GM12878 (cell line): Measurements from ENCODE around the gene RARS1. TPM values are rescaled to one million over a fixed set of nuclear protein-coding genes. Genes with fewer than 3 reads are reported as not detected.

Experiments used
- ATAC-seq: fragments of 200-7000 bp; cut with Tn5 transposase; 3 replicates; pipeline ENCODE4 v1.9.1; 2020; ENCODE audit warnings: mild to moderate bottlenecking, moderate library complexity
- BruUV-seq: library from RNA; stranded (reverse); fragments of 400-500 nt; replicated peaks from 2 replicates; lab custom pipeline; 2021; lab: Mats Ljungman, UMichigan
- CTCF ChIA-PET: fragments of 300-600 bp; sonication (Branson Sonifier 250); formaldehyde crosslinking; extraction: SDS; loops from one replicate; lab custom pipeline; 2021; ENCODE audit warnings: inconsistent platforms; lab: Yijun Ruan, JAX
- POLR2A ChIA-PET: fragments of 350-600 bp; formaldehyde crosslinking; extraction: SDS; loops from one replicate; lab custom pipeline; 2021; ENCODE audit warnings: inconsistent platforms; lab: Charles Lee
- RAD21 ChIA-PET: fragments of 300-600 bp; sonication (Branson Sonifier 250); formaldehyde crosslinking; loops from one replicate; lab custom pipeline; 2023; ENCODE audit warnings: antibody characterized with exemption; ENCODE audit not compliant: unreplicated experiment; lab: Charles Lee
- SMC1A ChIA-PET: fragments of 300-600 bp; sonication (Branson Sonifier 250); formaldehyde crosslinking; loops from one replicate; lab custom pipeline; 2023; ENCODE audit not compliant: unreplicated experiment, uncharacterized antibody; lab: Charles Lee
- DNase-seq: peaks from one replicate; pipeline ENCODE4 v3.0.0-alpha.2; 2011; ENCODE audit warnings: low read depth, low spot score
- FAIRE-seq: peaks from 3 replicates; lab custom pipeline; 2011; peaks lifted over from hg19 to GRCh38; lab: Jason Lieb, UNC
- H2AFZ ChIP-seq: 2 replicates; pipeline ENCODE4 v1.6.0; 2011; ENCODE audit warnings: low read depth, low read length, control low read depth; ENCODE audit not compliant: control insufficient read depth
- H3K27ac ChIP-seq: 2 replicates; pipeline ENCODE4 v1.5.1; 2011; ENCODE audit warnings: control low read depth; ENCODE audit not compliant: control insufficient read depth, insufficient read depth
- H3K27me3 ChIP-seq, 2 experiments: replicated peaks in 1 of 2; 2 replicates each; pipeline versions ENCODE4 v1.6.0 to v1.6.1; 2011; ENCODE audit warnings: low read length in 1 of 2; ENCODE audit not compliant: control insufficient read depth in 2 of 2, insufficient read depth in 2 of 2
- H3K36me3 ChIP-seq, 2 experiments: 2 replicates each; pipeline ENCODE4 v1.5.1; 2011; ENCODE audit warnings: low read length in 1 of 2; ENCODE audit not compliant: control insufficient read depth in 2 of 2, insufficient read depth in 2 of 2
- H3K4me1 ChIP-seq: 2 replicates; pipeline ENCODE4 v1.6.1; 2011; ENCODE audit warnings: mild to moderate bottlenecking, low read length, moderate library complexity, mixed read lengths; ENCODE audit not compliant: control insufficient read depth, insufficient read depth
- H3K4me2 ChIP-seq: 2 replicates; pipeline ENCODE4 v1.6.0; 2011; ENCODE audit warnings: control low read depth; ENCODE audit not compliant: control insufficient read depth, insufficient read depth
- H3K4me3 ChIP-seq: fragments of 200-600 bp; sonication (generic); 2 replicates; pipeline ENCODE4 v1.5.1; 2016
- H3K79me2 ChIP-seq: 2 replicates; pipeline ENCODE4 v1.6.0; 2011; ENCODE audit warnings: low read length; ENCODE audit not compliant: control insufficient read depth, insufficient read depth
- H3K9ac ChIP-seq: 2 replicates; pipeline ENCODE4 v1.8.0; 2011; ENCODE audit warnings: low read length, control low read depth, mixed read lengths; ENCODE audit not compliant: control insufficient read depth, insufficient read depth
- H3K9me3 ChIP-seq: replicated peaks from 3 replicates; pipeline ENCODE4 v1.5.1; 2011; ENCODE audit warnings: mild to moderate bottlenecking, low read length; ENCODE audit not compliant: control insufficient read depth, insufficient read depth
- H4K20me1 ChIP-seq: 2 replicates; pipeline ENCODE4 v1.6.0; 2011; ENCODE audit not compliant: control insufficient read depth, insufficient read depth
- BACH1 ChIP-seq: fragments of 450-650 bp; IDR thresholded peaks from 2 replicates; pipeline ENCODE4 v1.6.1; 2017; ENCODE audit warnings: mild to moderate bottlenecking, borderline replicate concordance
- SUZ12 ChIP-seq: fragments of 200-600 bp; sonication (generic); IDR thresholded peaks from one replicate; pipeline ENCODE4 v1.6.1; 2018; ENCODE audit warnings: antibody characterized with exemption, mild to moderate bottlenecking; ENCODE audit not compliant: unreplicated experiment
- ZNF24 ChIP-seq: fragments of 450-650 bp; IDR thresholded peaks from 2 replicates; pipeline ENCODE4 v1.6.1; 2017; ENCODE audit warnings: antibody characterized with exemption, mild to moderate bottlenecking
- ZZZ3 ChIP-seq: IDR thresholded peaks from 2 replicates; pipeline ENCODE4 v1.6.1; 2011; ENCODE audit warnings: low read depth; ENCODE audit not compliant: control insufficient read depth, insufficient read length
- WGBS: methylation state at CpG from one replicate; pipeline ENCODE4 v1.1.6; 2016; ENCODE audit warnings: low lambda C conversion rate; ENCODE audit not compliant: insufficient replicate concordance, insufficient coverage; ENCODE audit errors: missing lambda C conversion rate; 5-methylcytosine and 5-hydroxymethylcytosine counted together
- in situ Hi-C: fragments of 300-500 bp; cut with MboI; formaldehyde crosslinking; loops from 9 replicates; pipeline ENCODE4 v1.14.3; 2018; ENCODE audit warnings: mixed read lengths
- intact Hi-C: fragments of 100-400 bp; cut with micrococcal nuclease; formaldehyde crosslinking; loops from one replicate; pipeline ENCODE4 v1.14.2; 2022; ENCODE audit not compliant: unreplicated experiment
- polyA plus RNA-seq, 11 experiments: library from polyadenylated mRNA; depleted of rRNA in 4 of 11; unstranded in 6 of 11; stranded (reverse) in 5 of 11; fragments of >200 nt; fragmentation: Nextera tagmentation in 4 of 11; fragmentation: Illumina TruSeq in 1 of 11; extraction: Ambion mirVana in 4 of 11; extraction: Trizol in 1 of 11; gene quantifications; 1 replicate in 1 of 11; 2 replicates in 10 of 11; pipeline versions ENCODE4 v1.2.1 to v1.2.3, GENCODE V29; 2011 to 2016; ENCODE audit warnings: inconsistent platforms in 2 of 11, missing spikeins in 2 of 11, low read depth in 1 of 11
- total RNA-seq, 4 experiments: library from RNA; depleted of rRNA in 3 of 4; stranded (reverse); fragments of >200 nt in 3 of 4; fragmentation: Illumina TruSeq in 1 of 4; extraction: Trizol in 1 of 4; gene quantifications; 2 replicates each; pipeline versions ENCODE4 v1.2.1 to v1.2.3, GENCODE V29; 2013 to 2021
- TF ChIP-seq, protein P1 (sequence below): fragments of 150-350 bp; IDR thresholded peaks from 2 replicates; pipeline ENCODE4 v1.6.1; 2016; ENCODE audit warnings: low read depth, low read length

The RARS1 gene
- total and polyA plus RNA-seq, 10 of the 15 experiments (the other 5 are each of a cell fraction or from before 2014, with no cell fraction given): 80.5 to 127 (median 105) TPM

DNA sequence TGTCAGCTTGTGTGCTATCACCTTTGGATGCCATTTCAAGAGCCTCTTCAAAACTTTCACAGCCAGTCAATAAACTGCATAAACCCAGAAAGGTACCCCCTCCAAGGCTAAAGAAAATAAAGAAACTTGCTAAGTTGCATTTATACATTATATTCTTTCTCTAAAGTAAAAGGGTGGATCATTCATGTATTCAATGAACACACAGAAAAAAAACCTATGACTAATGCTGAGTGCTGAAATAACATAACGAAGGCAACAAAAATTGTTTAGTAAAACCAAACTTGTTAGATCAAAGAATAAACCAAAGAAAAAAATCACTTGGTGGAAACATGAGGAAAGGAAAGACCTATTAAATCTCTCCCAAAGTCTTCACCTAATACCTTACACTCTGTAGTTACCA, 77.7 kb downstream of the RARS1 start:
- CTCF ChIA-PET: no interaction called here
- Histone ChIP-seq H3K4me1 (no peaks in the 10 kb centered on the region), H3K27me3 (no peaks in the 10 kb centered on the region), H3K79me2 (peaks cover 16% of the 10 kb centered on the region), H2AFZ (no peak overlapping the region), H3K4me3 (no peak overlapping the region), H3K9me3 (no peaks in the 10 kb centered on the region), H4K20me1 (peaks cover 4% of the 10 kb centered on the region; the same call in 1 of the 2 replicates), H3K36me3 (peaks cover 0 to 43% of the 10 kb centered on the region in 2 experiments), H3K9ac (no peak overlapping the region), H3K4me2 (no peak overlapping the region), H3K27ac (no peak overlapping the region)
- RAD21 ChIA-PET: no interaction called here
- in situ Hi-C loops (no loop called here), intact Hi-C loops (no loop called here)
- BruUV-seq: no TSS peak
- no peak for ATAC-seq
- SMC1A ChIA-PET: no interaction called here
- DNase-seq: no peak
- TF ChIP-seq, protein P1, sequence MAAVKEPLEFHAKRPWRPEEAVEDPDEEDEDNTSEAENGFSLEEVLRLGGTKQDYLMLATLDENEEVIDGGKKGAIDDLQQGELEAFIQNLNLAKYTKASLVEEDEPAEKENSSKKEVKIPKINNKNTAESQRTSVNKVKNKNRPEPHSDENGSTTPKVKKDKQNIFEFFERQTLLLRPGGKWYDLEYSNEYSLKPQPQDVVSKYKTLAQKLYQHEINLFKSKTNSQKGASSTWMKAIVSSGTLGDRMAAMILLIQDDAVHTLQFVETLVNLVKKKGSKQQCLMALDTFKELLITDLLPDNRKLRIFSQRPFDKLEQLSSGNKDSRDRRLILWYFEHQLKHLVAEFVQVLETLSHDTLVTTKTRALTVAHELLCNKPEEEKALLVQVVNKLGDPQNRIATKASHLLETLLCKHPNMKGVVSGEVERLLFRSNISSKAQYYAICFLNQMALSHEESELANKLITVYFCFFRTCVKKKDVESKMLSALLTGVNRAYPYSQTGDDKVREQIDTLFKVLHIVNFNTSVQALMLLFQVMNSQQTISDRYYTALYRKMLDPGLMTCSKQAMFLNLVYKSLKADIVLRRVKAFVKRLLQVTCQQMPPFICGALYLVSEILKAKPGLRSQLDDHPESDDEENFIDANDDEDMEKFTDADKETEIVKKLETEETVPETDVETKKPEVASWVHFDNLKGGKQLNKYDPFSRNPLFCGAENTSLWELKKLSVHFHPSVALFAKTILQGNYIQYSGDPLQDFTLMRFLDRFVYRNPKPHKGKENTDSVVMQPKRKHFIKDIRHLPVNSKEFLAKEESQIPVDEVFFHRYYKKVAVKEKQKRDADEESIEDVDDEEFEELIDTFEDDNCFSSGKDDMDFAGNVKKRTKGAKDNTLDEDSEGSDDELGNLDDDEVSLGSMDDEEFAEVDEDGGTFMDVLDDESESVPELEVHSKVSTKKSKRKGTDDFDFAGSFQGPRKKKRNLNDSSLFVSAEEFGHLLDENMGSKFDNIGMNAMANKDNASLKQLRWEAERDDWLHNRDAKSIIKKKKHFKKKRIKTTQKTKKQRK: no peak
- TF ChIP-seq ZZZ3 (no peak), SUZ12 (no peak), BACH1 (no peak), ZNF24 (no peak)
- 100% methylated on average over 1 of the region's 1 CpG for WGBS
- FAIRE-seq: no peak
- POLR2A ChIA-PET: no interaction called here
